H1 (cell line): Measurements from ENCODE around the gene SUGP1. TPM values are rescaled to one million over a fixed set of nuclear protein-coding genes. Genes with fewer than 3 reads are reported as not detected.

Experiments used
- ATF3 ChIP-seq: IDR thresholded peaks from 2 replicates; pipeline ENCODE4 v1.6.1; 2011; ENCODE audit warnings: low read depth, mild to moderate bottlenecking, low read length; ENCODE audit not compliant: insufficient read depth
- CEBPB ChIP-seq: IDR thresholded peaks from 2 replicates; pipeline ENCODE4 v1.6.1; 2012; ENCODE audit warnings: low read depth, low read length
- CHD7 ChIP-seq: fragments of 300-600 bp; sonication (generic); IDR thresholded peaks from 2 replicates; pipeline ENCODE4 v1.7.1; 2012; ENCODE audit warnings: low read length, moderate library complexity, mild to moderate bottlenecking, inconsistent platforms; ENCODE audit not compliant: insufficient replicate concordance
- FOSL1 ChIP-seq: IDR thresholded peaks from 2 replicates; pipeline ENCODE4 v1.6.1; 2011; ENCODE audit warnings: mild to moderate bottlenecking, low read depth, low read length, moderate library complexity; ENCODE audit not compliant: insufficient read depth
- GTF2F1 ChIP-seq: IDR thresholded peaks from 2 replicates; pipeline ENCODE4 v1.6.1; 2012; ENCODE audit warnings: low read depth, low read length, improper control_type of control experiment, borderline replicate concordance
- HDAC6 ChIP-seq: IDR thresholded peaks from one replicate; pipeline ENCODE4 v1.7.1; 2012; ENCODE audit warnings: low read depth, mild to moderate bottlenecking, inconsistent platforms, low read length, moderate library complexity
- JUND ChIP-seq: IDR thresholded peaks from 2 replicates; pipeline ENCODE4 v1.6.1; 2011; ENCODE audit warnings: mild to moderate bottlenecking, improper control_type of control experiment, low read length
- KDM1A ChIP-seq: fragments of 200-600, 300-600 bp; sonication (generic); IDR thresholded peaks from 2 replicates; pipeline ENCODE4 v1.7.1; 2016; ENCODE audit warnings: mild to moderate bottlenecking, low read length, borderline replicate concordance
- PHF8 ChIP-seq: fragments of 200-600 bp; sonication (generic); conservative IDR thresholded peaks from 2 replicates; pipeline ENCODE4 v1.7.1; 2012; ENCODE audit warnings: low read depth, mild to moderate bottlenecking, inconsistent platforms, low read length, moderate library complexity
- RXRA ChIP-seq: IDR thresholded peaks from 2 replicates; pipeline ENCODE4 v1.6.1; 2011; ENCODE audit warnings: low read depth, mild to moderate bottlenecking, low read length, moderate library complexity; ENCODE audit not compliant: insufficient read depth
- SP1 ChIP-seq: IDR thresholded peaks from 2 replicates; pipeline ENCODE4 v1.6.1; 2011; ENCODE audit warnings: low read depth, low read length
- TEAD4 ChIP-seq: IDR thresholded peaks from 2 replicates; pipeline ENCODE4 v1.6.1; 2012; ENCODE audit warnings: low read depth, low read length, inconsistent platforms, mixed read lengths
- polyA plus RNA-seq, 7 experiments: library from polyadenylated mRNA; depleted of rRNA in 3 of 7; stranded (reverse) in 5 of 7; unstranded in 2 of 7; fragments of >200 nt in 5 of 7; fragments of 200-250 nt in 2 of 7; gene quantifications; 1 replicate in 5 of 7; 2 replicates in 1 of 7; 4 replicates in 1 of 7; pipeline versions ENCODE4 v1.2.1 to v1.2.3, GENCODE V29; 2011 to 2013; ENCODE audit warnings: missing spikeins in 2 of 7, mixed read lengths in 2 of 7
- total RNA-seq: library from RNA; stranded (reverse); fragmentation: NEBNext Ultra II Directional; extraction: Animal tissue kit (Norgen Biotek cat#: 25700); gene quantifications from 2 replicates; pipeline ENCODE4 v1.2.1, GENCODE V29; 2021

Gene SUGP1
- total and polyA plus RNA-seq, 2 of the 8 experiments (the other 6 are each of a cell fraction or from before 2014, with no cell fraction given): 38.5 to 65.2 TPM

DNA sequence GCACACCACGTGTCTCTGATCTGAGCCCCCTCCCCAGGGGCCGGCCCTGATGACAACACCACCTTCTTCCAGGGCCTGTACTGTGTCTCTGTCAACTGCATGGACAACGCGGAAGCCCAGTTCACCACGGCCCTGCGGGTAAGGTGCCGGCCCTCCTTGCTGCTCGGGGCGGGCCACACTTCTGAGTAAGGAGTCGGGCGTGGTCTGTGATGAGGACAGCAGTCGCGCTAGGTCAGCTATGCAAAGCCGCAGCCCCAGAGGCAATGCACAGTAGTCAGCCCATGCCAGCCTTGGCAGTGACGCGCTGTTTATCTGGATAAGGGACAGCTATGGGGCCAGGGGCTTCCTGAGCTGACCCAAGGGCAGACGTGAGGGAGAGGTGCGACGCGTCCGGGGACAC is 24.9 kb upstream of the SUGP1 start (continued):
- TF ChIP-seq CHD7 (no peak), TEAD4 (no peak), SP1 (no peak), JUND (no peak), CEBPB (no peak), ATF3 (no peak), FOSL1 (no peak), PHF8 (no peak), HDAC6 (no peak), RXRA (no peak), KDM1A (no peak), GTF2F1 (no peak)
